ENCODE results near the gene ZNF691.

ZNF691 gene

DNA sequence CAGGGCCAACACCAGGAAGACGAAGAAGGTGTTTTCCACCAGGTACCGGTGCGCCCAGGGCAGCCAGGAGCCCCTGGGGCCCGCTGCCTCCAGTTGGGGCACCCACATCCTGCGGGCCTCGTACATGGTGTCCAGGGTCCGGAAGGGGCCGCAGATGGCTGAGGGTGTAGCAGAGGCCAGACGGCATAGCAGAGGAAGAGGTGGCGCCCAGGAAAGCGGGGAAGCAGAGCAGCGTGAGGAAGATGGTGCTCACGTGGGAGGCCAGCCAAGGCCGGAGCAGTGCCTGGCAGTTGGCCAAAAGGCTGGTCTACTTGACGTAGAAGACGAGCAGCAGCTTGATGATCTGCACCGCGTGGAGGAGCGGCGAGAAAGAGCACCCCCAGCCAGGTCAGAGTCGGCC lies 40.4 kb downstream of the ZNF691 start (continued):
- TF ChIP-seq, protein P1, sequence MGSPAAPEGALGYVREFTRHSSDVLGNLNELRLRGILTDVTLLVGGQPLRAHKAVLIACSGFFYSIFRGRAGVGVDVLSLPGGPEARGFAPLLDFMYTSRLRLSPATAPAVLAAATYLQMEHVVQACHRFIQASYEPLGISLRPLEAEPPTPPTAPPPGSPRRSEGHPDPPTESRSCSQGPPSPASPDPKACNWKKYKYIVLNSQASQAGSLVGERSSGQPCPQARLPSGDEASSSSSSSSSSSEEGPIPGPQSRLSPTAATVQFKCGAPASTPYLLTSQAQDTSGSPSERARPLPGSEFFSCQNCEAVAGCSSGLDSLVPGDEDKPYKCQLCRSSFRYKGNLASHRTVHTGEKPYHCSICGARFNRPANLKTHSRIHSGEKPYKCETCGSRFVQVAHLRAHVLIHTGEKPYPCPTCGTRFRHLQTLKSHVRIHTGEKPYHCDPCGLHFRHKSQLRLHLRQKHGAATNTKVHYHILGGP (tag by site-specific recombination; IDR thresholded peaks at IDR 0.05) = no peak

DNA sequence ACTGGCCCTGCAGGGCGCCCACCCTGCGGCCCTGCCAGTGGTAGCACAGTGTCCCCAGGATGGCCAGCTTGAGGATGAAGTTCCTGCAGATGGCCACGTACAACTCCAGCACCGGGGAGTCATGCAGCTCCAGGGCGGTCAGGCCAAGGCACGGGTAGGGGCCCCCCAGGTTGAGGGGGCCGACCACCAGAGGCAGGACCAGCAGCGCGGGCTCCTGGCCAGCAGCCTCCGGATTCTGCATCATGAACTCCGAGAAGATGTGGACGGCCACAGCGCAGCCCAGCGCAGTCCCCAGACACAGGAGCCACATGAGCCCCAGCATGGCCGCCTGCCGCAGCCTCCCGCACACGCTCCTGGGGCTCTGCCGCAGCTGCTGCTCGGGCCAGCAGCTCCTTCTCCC lies 41.0 kb downstream of the ZNF691 start:
- CTCF ChIA-PET = interaction anchor here (0.6 kb wide), 1 partner anchor 102 kb away, joined by 3 read pairs; no protein-coding TSS in a partner anchor
- Histone ChIP-seq H3K27ac (ENCODE audit: extremely low read depth, low read depth, low read length) (no peak overlapping the region), H3K4me1 (ENCODE audit: control insufficient read depth, insufficient read depth, low read length) (no peaks in the 10 kb centered on the region), H3K4me3 (ENCODE audit: low read depth, low read length) (no peak overlapping the region), H3K36me3 (ENCODE audit: control insufficient read depth in 2 of 2, insufficient read depth in 1 of 2, low read length in 2 of 2) (no peaks in the 10 kb centered on the region), H3K9me3 (ENCODE audit: control insufficient read depth, insufficient read depth, low read depth, low read length) (no peaks in the 10 kb centered on the region)
- TF ChIP-seq YY2 (tag by site-specific recombination; IDR thresholded peaks at IDR 0.05) = no peak
- POLR2A ChIA-PET = no interaction called here

DNA sequence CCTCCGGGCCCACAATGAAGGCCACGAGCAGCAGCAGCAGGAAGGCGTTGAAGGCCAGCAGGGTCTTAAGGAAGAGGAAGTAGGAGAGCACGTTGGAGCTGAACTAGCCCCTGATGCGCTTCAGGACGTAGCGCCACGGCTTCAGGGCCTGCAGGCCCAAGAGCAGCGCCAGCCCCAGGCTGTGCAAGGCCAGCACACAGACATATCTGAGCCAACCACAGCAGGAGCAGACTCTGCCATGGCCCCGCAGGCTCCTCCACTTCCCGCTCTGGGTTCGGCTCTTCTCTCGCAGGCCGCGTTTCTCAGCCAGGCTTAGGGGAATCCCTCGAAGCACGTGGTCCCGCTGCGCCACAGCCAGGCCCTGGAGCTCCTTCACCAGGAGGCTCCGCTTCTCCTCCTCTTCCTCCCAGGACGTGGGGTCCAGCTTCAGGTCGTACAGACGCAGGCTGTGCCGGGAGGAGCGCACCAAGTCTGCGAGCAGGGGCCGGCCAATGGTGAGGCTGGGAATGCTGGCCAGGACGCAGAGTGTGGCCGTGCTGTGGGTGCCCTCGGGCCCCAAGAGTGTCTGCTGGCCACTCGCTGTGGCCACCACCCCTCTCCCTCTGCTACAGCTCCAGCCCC lies 41.7 kb downstream of the ZNF691 start:
- no peaks in the 10 kb centered on the region for H3K9me3 ChIP-seq (ENCODE audit: control insufficient read depth, insufficient read depth, low read depth, low read length)
- no peaks in the 10 kb centered on the region for H3K4me1 ChIP-seq (ENCODE audit: control insufficient read depth, insufficient read depth, low read length)
- CTCF ChIA-PET = no interaction called here
- H3K4me3 ChIP-seq (ENCODE audit: low read depth, low read length) = no peak overlapping the region
- no peaks in the 10 kb centered on the region for H3K36me3 ChIP-seq (ENCODE audit: control insufficient read depth in 2 of 2, insufficient read depth in 1 of 2, low read length in 2 of 2)
- TF ChIP-seq, protein P2, sequence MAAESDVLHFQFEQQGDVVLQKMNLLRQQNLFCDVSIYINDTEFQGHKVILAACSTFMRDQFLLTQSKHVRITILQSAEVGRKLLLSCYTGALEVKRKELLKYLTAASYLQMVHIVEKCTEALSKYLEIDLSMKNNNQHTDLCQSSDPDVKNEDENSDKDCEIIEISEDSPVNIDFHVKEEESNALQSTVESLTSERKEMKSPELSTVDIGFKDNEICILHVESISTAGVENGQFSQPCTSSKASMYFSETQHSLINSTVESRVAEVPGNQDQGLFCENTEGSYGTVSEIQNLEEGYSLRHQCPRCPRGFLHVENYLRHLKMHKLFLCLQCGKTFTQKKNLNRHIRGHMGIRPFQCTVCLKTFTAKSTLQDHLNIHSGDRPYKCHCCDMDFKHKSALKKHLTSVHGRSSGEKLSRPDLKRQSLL (tag by site-specific recombination; IDR thresholded peaks at IDR 0.05) = no peak
- TF ChIP-seq ZSCAN16 (tag by site-specific recombination; IDR thresholded peaks at IDR 0.05) (no peak), ZNF248 (tag by site-specific recombination; IDR thresholded peaks at IDR 0.05) (no peak), MYNN (tag by site-specific recombination; IDR thresholded peaks at IDR 0.05; ENCODE audit: borderline replicate concordance) (no peak), ZNF19 (tag by site-specific recombination; IDR thresholded peaks at IDR 0.05; ENCODE audit: low read depth) (no peak), ZNF2 (tag by site-specific recombination; IDR thresholded peaks at IDR 0.05) (no peak), SCRT2 (tag by site-specific recombination; IDR thresholded peaks at IDR 0.05) (no peak), ZNF121 (tag by site-specific recombination; IDR thresholded peaks at IDR 0.05) (no peak), ZNF544 (tag by site-specific recombination; IDR thresholded peaks at IDR 0.05) (no peak)
- TF ChIP-seq, protein P3, sequence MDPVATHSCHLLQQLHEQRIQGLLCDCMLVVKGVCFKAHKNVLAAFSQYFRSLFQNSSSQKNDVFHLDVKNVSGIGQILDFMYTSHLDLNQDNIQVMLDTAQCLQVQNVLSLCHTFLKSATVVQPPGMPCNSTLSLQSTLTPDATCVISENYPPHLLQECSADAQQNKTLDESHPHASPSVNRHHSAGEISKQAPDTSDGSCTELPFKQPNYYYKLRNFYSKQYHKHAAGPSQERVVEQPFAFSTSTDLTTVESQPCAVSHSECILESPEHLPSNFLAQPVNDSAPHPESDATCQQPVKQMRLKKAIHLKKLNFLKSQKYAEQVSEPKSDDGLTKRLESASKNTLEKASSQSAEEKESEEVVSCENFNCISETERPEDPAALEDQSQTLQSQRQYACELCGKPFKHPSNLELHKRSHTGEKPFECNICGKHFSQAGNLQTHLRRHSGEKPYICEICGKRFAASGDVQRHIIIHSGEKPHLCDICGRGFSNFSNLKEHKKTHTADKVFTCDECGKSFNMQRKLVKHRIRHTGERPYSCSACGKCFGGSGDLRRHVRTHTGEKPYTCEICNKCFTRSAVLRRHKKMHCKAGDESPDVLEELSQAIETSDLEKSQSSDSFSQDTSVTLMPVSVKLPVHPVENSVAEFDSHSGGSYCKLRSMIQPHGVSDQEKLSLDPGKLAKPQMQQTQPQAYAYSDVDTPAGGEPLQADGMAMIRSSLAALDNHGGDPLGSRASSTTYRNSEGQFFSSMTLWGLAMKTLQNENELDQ (tag by site-specific recombination; IDR thresholded peaks at IDR 0.05; ENCODE audit: low read depth) = no peak
- TF ChIP-seq, protein P4, sequence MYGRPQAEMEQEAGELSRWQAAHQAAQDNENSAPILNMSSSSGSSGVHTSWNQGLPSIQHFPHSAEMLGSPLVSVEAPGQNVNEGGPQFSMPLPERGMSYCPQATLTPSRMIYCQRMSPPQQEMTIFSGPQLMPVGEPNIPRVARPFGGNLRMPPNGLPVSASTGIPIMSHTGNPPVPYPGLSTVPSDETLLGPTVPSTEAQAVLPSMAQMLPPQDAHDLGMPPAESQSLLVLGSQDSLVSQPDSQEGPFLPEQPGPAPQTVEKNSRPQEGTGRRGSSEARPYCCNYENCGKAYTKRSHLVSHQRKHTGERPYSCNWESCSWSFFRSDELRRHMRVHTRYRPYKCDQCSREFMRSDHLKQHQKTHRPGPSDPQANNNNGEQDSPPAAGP (tag by site-specific recombination; IDR thresholded peaks at IDR 0.05) = no peak
- TF ChIP-seq, protein P5, sequence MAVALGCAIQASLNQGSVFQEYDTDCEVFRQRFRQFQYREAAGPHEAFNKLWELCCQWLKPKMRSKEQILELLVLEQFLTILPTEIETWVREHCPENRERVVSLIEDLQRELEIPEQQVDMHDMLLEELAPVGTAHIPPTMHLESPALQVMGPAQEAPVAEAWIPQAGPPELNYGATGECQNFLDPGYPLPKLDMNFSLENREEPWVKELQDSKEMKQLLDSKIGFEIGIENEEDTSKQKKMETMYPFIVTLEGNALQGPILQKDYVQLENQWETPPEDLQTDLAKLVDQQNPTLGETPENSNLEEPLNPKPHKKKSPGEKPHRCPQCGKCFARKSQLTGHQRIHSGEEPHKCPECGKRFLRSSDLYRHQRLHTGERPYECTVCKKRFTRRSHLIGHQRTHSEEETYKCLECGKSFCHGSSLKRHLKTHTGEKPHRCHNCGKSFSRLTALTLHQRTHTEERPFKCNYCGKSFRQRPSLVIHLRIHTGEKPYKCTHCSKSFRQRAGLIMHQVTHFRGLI (tag by site-specific recombination; IDR thresholded peaks at IDR 0.05) = no peak
- TF ChIP-seq, protein P1 (tag by site-specific recombination; IDR thresholded peaks at IDR 0.05) = no peak
- TF ChIP-seq, protein P6, sequence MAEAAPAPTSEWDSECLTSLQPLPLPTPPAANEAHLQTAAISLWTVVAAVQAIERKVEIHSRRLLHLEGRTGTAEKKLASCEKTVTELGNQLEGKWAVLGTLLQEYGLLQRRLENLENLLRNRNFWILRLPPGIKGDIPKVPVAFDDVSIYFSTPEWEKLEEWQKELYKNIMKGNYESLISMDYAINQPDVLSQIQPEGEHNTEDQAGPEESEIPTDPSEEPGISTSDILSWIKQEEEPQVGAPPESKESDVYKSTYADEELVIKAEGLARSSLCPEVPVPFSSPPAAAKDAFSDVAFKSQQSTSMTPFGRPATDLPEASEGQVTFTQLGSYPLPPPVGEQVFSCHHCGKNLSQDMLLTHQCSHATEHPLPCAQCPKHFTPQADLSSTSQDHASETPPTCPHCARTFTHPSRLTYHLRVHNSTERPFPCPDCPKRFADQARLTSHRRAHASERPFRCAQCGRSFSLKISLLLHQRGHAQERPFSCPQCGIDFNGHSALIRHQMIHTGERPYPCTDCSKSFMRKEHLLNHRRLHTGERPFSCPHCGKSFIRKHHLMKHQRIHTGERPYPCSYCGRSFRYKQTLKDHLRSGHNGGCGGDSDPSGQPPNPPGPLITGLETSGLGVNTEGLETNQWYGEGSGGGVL (tag by site-specific recombination; IDR thresholded peaks at IDR 0.05) = no peak
- no peak overlapping the region for H3K27ac ChIP-seq (ENCODE audit: extremely low read depth, low read depth, low read length)
- POLR2A ChIA-PET = no interaction called here
